Fibroblast of pulmonary artery (primary cell): ENCODE data around the gene QKI.

Source experiments
- DNase-seq: peaks from one replicate; pipeline ENCODE4 v3.0.0-alpha.2; 2010; ENCODE audit warnings: low read depth
- H3K4me3 ChIP-seq: replicated peaks from 2 replicates; pipeline ENCODE4 v1.5.1; 2011; ENCODE audit warnings: low read depth, mild to moderate bottlenecking, control low read depth, low read length, moderate library complexity
- CTCF ChIP-seq: IDR thresholded peaks from 2 replicates; pipeline ENCODE4 v1.5.1; 2011; ENCODE audit warnings: mild to moderate bottlenecking, control low read depth, low read length, inconsistent platforms; ENCODE audit errors: missing control alignments

QKI gene

GRCh38 chr6:163576114-163576513 lies 161.6 kb downstream of the QKI start:
- no peak overlapping the region for H3K4me3 ChIP-seq
- TF ChIP-seq CTCF = no peak
- DNase-seq = no peak

- no peak for TF ChIP-seq CTCF
- no peak for DNase-seq
- no peak overlapping the region for H3K4me3 ChIP-seq
Observed at GRCh38 chr6:163577404-163577803, 162.9 kb downstream of the QKI start.

GRCh38 chr6:163579111-163579879 lies 164.8 kb downstream of the QKI start:
- H3K4me3 ChIP-seq = no peak overlapping the region
- no peak for DNase-seq
- TF ChIP-seq CTCF = no peak

- no peak for DNase-seq
- TF ChIP-seq CTCF = no peak
- no peak overlapping the region for H3K4me3 ChIP-seq
Observed at GRCh38 chr6:163579880-163580295, 165.4 kb downstream of the QKI start.

- no peak overlapping the region for H3K4me3 ChIP-seq
- DNase-seq = no peak
Observed at GRCh38 chr6:163580311-163581030, 166.0 kb downstream of the QKI start.

GRCh38 chr6:163583558-163583957 lies 169.0 kb downstream of the QKI start:
- DNase-seq = no peak
- no peak for TF ChIP-seq CTCF
- H3K4me3 ChIP-seq = no peak overlapping the region

More at GRCh38 chr6:163580311-163581030, 166.0 kb downstream of the QKI start:
- no peak for TF ChIP-seq CTCF
